Esophagus muscularis mucosa (tissue), 4 donors: ENCODE results near the gene CRB1.

Experiments
- CTCF ChIP-seq, 3 experiments: fragments of 200-600 bp in 2 of 3; fragments of 450-650 bp in 1 of 3; sonication (generic) in 2 of 3; IDR thresholded peaks; one replicate each; pipeline ENCODE4 v1.5.1; 2017 to 2019; ENCODE audit warnings: antibody characterized with exemption in 3 of 3, mild to moderate bottlenecking in 2 of 3, moderate library complexity in 1 of 3
- EP300 ChIP-seq: sonication (generic); formaldehyde crosslinking; IDR thresholded peaks from one replicate; pipeline ENCODE4 v1.6.1; 2017; ENCODE audit warnings: antibody characterized with exemption
- POLR2A ChIP-seq: fragments of 450-650 bp; IDR thresholded peaks from one replicate; pipeline ENCODE4 v1.6.1; 2017; ENCODE audit warnings: antibody characterized with exemption, moderate library complexity, mild to moderate bottlenecking, low read depth
- POLR2AphosphoS5 ChIP-seq, 2 donors: sonication (generic); formaldehyde crosslinking; IDR thresholded peaks; one replicate each; pipeline ENCODE4 v1.6.1; 2017; ENCODE audit warnings: antibody characterized with exemption in 2 of 2

- TF ChIP-seq POLR2A (no peak), POLR2AphosphoS5 (IDR thresholded peaks at IDR 0.05) (no peak), CTCF (IDR thresholded peaks at IDR 0.05) (no peak), EP300 (no peak)
These were observed 45.3 kb upstream of the CRB1 start for GRCh38 chr1:197222780-197223179.
